NCI-H2196 treated with DMSO at 0.1 percent for 48 hours (cell line): Measurements from ENCODE around the gene C6orf89.

ENCODE experiments used
- DNase-seq: peaks from one replicate; lab custom pipeline; 2025; ENCODE audit not compliant: unreplicated experiment; lab: John Stamatoyannopoulos, UW

Gene C6orf89

GRCh38 chr6:36967301-36967700, 81.5 kb downstream of the C6orf89 start:
- no peak for DNase-seq

DNA sequence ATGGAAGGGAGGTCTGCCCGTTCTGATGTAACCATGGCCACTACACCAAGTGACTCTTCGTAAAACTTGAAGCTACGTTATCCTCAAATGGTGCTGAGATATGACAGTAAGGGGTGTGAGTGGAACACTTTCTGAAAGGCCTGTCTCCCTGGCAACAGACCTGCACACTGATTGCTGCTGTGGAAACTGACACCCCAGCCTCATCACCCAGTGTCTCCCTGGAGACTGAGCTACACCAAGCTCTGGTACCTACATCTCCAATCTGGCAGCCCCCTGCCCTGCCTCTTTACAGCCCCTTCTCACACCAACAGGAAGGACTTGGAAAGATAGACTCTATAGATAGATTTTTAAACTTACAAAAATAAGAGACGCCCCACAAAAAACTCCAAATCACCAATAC, 82.0 kb downstream of the C6orf89 start:
- DNase-seq, result no peak

DNA sequence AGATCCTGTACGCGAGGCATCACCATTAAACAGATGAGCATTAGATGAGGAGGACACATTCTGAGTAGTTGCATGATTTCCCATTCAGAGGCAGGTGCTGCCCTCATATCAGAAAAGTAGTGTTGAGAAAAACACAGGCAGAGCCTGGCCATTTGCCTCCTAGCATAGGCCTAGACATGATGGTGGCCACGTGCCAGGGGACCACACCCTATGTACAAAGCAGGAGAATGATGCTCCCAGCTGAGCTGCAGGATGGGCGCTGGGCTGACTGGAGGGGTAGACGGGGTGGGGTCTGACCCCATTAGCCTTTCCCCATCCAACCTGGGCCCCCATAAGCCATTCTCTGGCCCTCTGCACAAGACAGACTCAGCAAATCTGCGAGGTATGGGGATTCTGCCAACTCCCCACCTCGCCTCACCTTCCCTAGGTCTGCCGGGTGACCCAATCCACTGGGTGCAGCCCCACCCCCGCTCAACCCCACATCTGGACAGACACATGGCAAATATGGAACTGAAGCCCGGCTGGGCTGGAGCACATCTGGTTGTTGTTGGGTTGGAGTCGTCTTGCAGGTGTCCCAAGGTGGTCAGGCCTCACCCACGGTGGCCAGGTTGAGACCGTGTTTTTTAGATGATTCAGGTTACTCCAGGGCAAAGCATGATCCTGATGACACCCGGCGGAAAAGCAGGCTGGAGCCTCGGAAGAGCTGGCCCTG, 82.7 kb downstream of the C6orf89 start:
- DNase-seq, result no peak

DNA sequence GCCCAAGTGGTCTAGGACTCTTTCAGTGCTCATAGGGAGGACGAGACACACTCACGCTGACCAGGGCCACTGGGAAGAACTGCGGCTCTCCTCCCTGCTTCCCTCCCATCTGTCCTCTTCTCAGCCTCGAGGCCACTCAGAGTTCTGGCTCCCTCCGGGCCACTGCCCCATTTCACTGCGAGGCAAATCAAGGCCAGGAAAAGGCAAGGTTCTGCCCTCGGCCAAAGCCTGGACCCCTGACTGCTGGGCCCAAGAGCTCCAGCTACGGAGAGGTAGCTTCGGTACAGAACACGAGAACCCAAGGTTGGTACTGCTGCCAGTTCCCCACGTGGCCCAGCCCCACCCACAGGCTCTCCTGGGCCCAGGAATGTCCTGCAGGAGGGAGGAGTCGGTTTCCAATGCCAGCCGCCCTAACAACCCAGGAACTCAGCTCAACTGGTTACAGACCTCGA, 83.5 kb downstream of the C6orf89 start:
- no peak for DNase-seq

DNA sequence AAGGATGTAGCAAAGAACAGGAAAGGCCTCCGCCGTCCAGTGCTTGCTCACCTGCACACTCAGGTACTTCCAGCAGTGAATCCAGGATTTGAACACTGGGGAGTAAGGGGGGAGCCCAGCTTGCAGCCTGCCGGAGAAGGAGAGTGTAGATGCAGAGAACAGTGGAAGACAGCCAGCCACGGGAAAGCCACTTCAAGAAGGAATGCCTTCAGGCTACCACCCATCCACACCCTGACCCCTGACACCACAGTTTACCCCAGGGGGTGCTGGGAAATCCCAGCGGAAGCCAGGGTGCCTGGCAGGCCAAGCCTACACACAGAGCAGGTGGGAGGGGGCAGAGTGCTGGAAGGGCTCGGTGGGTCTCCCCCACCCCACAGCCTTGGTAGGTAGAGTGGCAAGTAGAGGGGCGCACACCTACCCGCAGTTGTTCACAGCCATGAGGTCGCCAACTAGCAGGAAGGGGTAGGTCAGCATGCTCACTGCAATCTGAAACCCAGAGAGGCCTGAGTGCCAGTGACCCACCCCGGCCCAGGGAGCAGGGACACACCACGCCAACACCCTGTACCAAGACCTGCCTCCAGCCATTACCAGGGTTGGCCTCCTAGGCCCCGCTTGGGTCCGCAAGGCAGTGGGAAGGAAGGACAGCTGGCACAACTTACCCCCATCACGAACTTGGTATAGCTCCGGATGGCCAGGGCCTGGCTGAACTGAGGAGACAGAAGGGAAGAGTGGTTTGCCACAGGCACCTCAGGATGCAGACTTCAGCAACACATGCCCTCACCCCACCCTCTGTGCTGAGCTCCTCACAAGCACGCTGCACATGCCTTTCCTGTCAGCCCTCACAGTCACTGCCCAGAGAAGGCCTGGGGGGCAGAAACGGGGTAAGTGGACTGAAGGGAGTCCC, 84.5 kb downstream of the C6orf89 start:
- DNase-seq, result no peak

DNA sequence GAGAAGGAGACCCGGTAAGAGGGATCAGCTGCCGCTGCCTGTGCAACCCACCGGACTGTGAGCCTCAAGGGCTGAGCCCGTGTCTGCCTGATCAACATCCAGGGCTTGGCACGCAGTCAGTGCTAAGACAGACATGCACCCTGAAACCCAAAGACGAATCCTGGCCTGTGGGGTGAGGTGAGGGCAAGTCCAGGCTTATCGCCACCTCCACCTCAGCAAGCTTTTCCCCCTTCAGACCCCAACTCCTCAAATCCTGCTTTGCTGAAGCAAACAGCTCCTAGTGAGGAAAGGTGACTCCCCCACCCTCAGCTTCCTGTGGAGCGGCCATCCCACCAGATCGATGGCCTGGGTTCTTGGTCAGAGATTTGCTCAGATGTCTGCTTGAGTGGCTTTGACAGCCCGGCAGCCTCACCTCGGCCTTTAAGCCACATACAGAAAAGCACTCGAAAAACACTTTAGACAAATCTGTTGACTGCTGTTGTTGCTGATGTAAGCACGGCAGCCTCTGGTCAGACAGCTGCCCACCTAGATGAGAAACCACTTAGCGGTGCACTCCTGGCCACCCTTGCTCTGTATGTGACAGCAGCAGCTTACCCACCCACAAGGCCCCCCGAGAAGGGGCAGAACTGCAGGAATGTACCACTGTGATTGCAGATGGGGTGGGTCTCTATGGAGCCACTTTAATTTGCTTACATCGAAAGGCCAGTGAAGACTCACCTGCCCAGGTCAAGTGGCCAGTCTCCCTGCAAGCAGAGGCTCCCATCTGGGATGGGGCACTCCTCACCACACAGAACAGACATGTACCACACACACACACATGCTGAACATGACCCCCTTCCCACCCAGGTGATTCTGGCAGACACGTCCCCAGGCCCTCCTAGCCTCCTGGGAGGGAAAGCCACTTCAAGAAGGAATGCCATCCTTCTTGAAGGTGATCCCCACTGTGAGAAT, 85.4 kb downstream of the C6orf89 start:
- DNase-seq, result no peak

DNA sequence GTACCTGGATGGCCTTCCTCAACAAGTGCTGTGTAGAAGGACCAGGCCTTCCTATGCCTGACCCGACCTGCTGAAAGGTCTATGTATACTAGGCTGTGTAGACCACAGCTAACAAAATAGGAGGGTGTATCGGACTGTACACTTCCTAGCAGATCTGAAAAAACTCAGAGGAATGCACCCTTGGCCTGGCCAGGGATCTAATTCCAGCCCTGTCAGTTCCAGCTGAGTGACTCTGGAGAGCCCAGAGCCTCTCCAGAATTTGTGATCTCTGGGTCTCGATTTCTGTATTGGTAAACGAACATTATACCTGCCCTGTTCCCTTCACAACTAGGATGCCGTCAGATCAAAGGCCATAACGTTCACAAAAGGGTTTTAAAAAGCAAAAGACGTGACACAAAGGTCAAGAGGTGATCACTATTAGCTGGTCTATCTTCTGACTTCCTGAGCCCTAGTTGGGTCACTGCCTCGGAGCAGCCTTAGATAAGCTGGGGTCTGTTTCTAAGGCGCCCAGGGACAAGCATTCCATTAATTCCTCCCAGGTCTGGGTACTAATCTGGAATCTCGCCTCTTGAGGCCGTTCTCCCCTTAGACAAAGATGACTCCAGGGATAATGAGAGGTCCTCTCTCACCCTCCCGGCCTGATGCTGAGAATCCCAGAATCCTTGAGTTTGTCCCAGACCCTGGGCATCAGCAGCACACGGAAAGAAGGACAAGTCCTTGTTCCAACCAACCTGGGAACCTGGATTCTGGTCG, 86.3 kb downstream of the C6orf89 start:
- DNase-seq, result no peak

DNA sequence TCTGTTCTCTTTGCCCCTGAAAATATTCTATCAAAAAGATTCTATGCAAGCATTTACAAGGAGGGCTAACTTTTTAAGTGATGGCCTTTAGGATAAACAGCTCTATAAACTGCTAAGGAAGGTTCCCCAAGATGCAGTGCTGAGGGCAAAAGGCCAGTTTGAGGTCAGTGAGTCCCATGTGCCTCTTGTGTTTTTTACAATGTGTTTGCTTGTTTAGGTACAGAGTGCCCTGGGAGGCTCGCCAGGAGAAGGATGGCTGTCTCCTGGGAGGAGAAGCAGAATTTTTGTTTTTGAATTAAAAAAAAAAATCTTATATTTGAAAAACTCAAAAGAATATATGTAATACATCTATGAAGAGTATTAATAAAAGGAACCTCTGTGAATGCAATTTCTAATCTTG, 87.4 kb downstream of the C6orf89 start:
- no peak for DNase-seq

DNA sequence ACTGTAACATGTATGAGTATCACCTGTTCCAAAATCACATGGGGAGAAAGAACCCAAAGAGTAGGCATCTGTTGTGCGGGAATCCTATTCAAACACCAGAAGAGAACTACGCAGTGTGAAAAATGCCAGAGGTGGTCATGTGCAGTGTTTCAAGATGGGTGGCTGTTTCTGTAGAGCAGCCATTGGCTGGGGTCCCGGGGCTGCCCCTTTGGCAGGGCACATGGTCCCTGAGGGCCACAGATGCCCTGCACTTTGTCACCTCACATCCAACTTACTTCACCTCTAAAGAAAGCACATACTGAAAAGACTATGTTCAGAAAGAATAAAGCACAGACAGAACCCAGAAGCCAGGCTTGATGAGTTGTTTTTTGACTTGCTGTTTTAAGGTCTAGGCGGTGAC, 87.9 kb downstream of the C6orf89 start:
- no peak for DNase-seq

- no peak for DNase-seq
Observed at GRCh38 chr6:36975231-36976006, 89.7 kb downstream of the C6orf89 start.

DNA sequence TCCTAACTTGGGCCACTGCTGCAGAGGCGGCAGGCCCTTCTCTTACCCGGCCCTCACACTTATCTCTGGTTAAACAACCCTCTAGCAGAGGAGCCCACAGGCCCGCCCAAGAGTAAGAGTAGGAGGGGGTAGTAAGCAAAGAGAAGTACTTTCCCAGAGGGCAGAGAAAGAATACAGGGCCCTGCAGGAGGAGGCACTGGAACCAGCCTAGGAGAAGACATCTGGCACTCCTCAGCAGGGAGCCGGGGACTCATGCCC, 90.2 kb downstream of the C6orf89 start:
- DNase-seq, result no peak

GRCh38 chr6:36976509-36976908, 90.8 kb downstream of the C6orf89 start:
- DNase-seq, result no peak

DNA sequence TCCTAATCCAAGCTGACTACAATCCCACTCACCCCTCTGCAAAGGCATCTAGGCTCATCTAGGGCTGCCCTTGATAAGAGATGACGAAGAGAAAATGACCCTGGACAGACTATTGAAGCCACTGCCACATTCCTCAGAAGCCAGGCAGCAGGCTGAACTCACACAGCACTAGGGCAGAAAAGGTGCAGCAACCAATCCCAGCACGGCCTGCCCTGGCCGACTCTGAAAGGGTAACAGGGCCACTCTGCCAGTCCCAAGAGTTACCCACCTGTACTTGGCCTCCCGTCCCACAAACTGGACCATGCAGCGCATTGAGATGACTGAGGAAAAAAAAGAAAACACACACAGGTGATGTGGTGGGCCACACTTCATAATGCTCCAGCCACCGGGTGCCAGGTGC, 91.2 kb downstream of the C6orf89 start:
- no peak for DNase-seq

DNA sequence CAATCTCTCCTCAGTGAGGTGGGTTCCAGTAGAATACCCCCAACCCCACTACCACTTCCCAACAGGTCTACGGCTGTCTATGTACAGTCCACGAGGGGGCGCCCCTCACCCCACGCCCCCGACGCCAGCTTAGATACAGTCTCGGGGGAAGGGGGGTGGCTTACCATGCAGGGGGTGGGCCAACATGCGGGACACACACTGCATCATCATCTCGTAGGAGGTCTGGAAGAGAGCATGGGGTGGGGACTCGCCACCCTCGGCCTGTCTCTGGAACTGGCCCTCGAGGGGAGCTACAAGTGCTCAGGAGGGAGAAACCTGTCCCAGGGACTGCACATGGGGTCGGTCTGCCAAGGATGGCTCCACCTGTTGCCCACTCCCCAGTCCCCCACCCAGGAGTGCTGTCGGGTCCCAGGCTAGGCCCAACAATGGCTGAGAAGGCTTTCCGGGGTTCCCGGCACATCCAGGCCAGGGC, 91.8 kb downstream of the C6orf89 start:
- DNase-seq, result no peak
